NOMO-1 treated with dmso at 0.1 percent for 144 hours (cell line): ENCODE measurements around the gene FRMD4A.
"Not testable (repeated sequence)": the region's sequence is repeated elsewhere in the genome, so short reads cannot be mapped to it uniquely, and the experiment has no call there.

Experiments
- DNase-seq: peaks from one replicate; lab custom pipeline; 2025; ENCODE audit not compliant: unreplicated experiment; lab: John Stamatoyannopoulos, UW

Gene FRMD4A

GRCh38 chr10:14156104-14156503 is 174.6 kb downstream of the FRMD4A start:
- no peak for DNase-seq

- no peak for DNase-seq
These were observed 177.1 kb downstream of the FRMD4A start for GRCh38 chr10:14153570-14154055.

GRCh38 chr10:14151571-14151970 is 179.2 kb downstream of the FRMD4A start:
- no peak for DNase-seq

- no peak for DNase-seq
These were observed 180.2 kb downstream of the FRMD4A start for GRCh38 chr10:14150526-14150925.

DNA sequence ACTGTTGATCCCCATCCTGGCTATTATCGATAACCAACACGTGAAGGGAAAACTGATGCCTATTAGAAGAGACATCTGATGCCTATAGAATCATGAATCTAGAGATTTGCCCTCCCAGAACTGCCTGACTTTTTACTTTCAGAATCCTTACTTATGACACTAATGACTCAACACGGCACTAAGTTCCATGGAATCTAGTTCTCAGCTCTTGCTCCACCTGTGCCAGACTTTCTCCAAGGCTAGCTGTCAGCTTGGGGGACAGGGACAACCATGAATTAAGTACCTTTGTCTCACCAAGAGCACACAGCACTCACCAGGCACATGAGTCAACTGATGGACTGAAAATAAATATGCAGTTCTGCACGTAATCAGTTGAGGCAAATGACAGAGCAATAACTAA is 184.2 kb downstream of the FRMD4A start:
- DNase-seq, result no peak

DNA sequence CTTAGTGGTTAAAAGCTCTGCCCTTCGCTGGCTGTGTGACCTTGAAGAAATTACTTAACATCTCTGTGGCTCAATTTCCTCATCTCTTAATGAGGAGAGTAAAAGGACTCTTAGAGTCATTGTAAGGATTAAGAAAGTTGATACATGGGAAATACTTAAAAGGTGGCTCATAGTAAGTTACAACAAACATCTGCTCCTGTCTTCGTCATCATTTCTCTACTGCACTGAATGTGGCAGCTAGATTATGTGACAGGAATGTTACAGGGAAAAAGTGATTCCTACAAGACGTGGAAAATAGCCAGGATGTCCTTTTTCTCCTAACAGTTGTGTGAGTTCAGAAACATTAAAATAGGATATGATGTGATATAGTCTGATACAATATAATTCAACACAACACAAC is 184.7 kb downstream of the FRMD4A start:
- no peak for DNase-seq

GRCh38 chr10:14144451-14144850 is 186.3 kb downstream of the FRMD4A start:
- DNase-seq, result no peak

DNA sequence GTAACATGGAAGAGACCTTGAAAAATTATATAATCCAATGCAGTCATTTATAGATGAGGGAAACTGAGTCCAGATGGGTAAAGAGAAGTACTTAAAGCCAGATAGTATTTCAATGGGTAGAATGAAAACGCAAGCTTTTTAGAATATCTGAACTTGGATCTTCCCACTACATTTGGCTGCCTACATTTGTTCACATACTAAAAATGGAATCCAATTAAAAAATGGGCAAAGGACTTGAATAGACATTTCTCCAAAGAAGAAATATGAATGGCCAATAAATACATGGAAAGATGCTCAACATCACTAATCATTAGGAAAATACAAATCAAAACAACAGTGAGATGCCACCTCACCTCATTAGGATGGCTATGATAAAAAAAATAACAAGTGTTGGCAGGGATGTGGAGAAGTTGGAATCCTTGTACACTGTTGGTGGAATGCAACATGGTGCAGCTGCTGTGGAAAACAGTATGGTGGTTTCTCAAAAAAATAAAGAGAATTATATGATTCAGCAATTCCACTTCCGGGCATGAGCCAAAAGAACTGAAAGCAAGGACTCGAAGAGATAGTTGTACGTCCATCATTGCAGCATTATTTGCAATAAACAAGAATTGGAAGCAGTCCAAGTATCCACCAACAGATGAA is 188.0 kb downstream of the FRMD4A start:
- no peak for DNase-seq

DNA sequence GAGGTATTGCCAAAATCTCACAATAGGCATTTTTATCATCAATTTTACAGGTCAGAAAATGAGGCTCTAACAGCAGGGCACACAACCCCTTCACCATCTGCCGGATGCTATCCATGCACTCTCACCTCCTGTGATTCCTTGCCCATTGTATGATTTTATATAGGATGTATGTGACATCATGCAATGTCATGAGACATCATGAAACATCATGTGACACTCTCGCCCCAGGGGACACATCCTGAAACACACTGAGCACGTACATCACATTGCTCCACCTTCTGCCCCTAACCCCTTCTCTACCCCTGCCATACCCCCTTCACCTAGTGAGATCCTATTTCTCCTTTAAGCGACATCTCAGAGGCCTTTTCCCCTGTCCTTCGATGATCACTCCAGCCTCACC is 189.4 kb downstream of the FRMD4A start:
- no peak for DNase-seq

GRCh38 chr10:14137391-14137790 is 193.3 kb downstream of the FRMD4A start:
- no peak for DNase-seq

DNA sequence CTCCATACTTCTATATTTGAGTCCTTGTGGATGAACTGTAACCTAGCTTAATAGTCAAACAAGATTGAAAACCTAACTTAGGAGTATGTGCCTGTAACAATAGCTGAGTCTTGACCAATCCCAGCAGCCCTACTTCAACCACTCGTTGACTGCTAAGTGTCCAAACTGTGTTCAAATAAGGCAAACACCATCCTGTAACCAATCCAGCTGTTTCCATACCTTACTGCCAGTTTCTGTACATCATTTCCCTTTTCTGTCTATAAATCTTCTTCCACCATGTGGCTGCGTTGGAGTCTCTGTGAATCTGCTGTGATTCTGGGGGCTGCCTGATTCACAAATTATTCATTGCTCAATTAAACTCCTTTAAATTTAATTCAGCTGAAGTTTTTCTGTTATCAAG is 195.5 kb downstream of the FRMD4A start:
- DNase-seq, result not testable (repeated sequence)

DNA sequence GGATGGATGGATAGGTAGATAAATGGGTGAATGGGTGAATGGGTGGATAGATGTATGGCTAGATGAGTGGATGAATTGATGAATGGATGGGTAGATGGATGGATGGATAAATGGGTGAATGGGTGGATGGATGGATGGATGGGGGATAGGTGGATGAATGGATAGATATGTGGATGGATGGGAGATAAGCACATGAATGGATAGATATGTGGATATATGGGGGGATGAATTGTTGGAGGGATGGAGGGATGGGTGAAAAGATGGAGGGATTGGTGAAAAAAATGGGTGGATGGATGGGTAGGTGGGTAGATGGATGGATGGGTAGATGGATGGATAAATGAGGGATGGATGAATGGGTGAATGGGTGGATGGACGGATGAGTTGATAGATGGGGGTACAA is 196.4 kb downstream of the FRMD4A start:
- no peak for DNase-seq

- DNase-seq, result no peak
These were observed 199.3 kb downstream of the FRMD4A start for GRCh38 chr10:14131261-14131960.

DNA sequence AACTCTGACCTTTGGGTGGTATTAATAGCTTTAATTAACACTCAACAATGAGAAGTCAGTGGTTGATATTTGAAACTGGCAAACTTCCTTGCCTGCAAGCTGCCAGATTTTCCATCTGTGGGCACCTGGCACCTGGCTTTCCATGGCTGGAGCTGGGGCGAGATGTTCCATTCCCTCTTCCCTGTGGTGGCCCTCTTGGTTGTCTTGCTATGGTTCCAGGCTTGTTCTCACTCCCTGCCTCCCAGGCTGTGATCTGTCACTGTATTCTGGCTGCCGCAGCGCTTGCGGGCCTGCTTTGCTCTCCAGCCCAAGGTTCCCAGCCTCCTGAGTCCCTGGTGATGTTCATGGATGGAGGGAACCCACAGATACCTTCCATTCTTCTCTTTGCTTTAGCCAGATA is 201.0 kb downstream of the FRMD4A start:
- DNase-seq, result no peak

DNA sequence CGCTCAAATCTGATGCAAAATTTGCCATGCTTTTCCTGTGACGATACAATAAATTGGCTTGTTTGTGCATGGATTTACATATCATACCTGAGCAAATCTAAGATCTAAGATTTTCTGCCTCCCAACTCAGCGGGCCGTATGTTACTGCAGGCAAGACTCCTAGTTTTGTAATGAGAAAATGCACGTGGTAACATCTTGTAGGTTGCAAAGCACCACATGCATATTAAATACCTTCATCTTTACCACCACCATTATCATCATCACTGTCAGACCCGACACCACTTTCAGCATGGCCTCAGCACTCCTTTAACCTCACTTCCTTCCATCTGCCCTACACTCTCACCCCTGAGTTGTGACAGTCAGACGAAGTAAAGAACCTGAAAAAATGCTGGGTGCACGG is 202.2 kb downstream of the FRMD4A start:
- no peak for DNase-seq

- no peak for DNase-seq
These were observed 203.9 kb downstream of the FRMD4A start for GRCh38 chr10:14126697-14127440.

DNA sequence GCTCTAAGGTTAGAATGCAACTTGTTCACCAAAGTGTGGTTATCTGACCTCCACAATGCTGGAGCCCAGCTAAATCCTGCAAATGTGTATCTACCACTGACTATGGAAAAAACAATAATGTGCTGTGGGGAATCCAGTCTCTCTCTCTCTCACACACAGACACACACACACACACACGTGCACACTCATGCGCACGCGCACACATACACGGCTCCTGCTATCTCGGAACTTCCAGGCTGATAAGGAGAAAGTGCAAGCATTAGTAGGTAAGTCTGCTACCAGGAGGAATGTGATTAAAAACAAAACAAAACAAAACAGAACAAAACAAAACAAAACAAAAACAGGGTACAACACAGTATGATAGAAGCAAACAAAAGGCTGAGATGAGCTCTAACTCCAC is 205.2 kb downstream of the FRMD4A start:
- DNase-seq, result no peak

DNA sequence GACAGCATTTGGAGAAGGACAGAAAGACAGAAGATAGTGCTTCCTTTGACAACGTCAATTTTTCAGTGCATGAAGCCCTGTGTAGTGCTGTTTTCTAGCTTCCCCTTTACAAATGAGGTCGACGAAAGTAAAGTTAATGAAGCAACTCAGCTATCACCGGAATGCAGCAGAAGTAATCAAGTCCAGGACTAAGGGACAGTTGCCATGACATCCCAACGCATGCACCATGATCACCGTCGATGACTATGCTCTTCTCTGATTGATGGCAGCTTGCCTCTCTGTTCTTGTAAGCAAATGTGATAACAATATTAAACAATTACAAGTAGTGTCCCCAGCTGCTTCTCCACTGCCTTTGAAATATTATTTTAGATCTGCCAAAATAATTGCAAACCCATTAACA is 205.8 kb downstream of the FRMD4A start:
- DNase-seq, result no peak

DNA sequence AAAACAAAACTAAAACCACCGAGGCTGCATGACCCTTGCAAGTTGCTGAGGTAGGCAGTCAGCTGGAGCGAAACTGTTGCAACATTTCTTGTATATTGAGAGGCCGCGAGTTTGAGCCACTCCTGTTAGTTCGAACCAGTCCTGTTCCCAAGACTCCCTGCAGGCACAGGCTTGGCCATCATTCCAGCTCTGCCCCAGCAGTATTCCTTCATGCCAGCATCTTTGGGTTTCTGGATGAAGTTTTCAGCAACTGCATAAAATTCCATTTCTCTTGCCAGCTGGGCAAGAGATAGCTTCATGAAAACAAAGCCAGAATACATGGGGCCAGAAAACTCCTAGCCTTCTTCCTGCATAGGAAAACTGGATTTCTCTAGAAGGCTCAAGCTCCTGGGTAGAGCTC is 207.6 kb downstream of the FRMD4A start:
- DNase-seq, result no peak

GRCh38 chr10:14120812-14121211 is 209.9 kb downstream of the FRMD4A start:
- DNase-seq, result no peak

- no peak for DNase-seq
These were observed 211.8 kb downstream of the FRMD4A start for GRCh38 chr10:14118953-14119352.

GRCh38 chr10:14116837-14117236 is 213.9 kb downstream of the FRMD4A start:
- DNase-seq, result no peak
